ENCODE measurements around the gene CALCR.
"Not testable (repeated sequence)": the region's sequence is repeated elsewhere in the genome, so short reads cannot be mapped to it uniquely, and the experiment has no call there.

The CALCR gene

GRCh38 chr7:93574646-93575554, at the start of gene CALCR:
Gene CALCR, minus strand, starts transcription at chr7:93574724. Its CDS starts 87,743 bp downstream, at chr7:93486981.
- DNase-seq (ENCODE audit: low read depth in 2 of 2): no peak

- no peak for DNase-seq (ENCODE audit: low read depth in 2 of 2)
These were observed 49.3 kb upstream of the CALCR start for GRCh38 chr7:93623816-93624215.

GRCh38 chr7:93622036-93623033, 47.8 kb upstream of the CALCR start:
- DNase-seq (ENCODE audit: low read depth in 2 of 2): no peak

GRCh38 chr7:93620864-93621263, 46.3 kb upstream of the CALCR start:
- no peak for DNase-seq (ENCODE audit: low read depth in 2 of 2)

GRCh38 chr7:93620057-93620456, 45.5 kb upstream of the CALCR start:
- DNase-seq (ENCODE audit: low read depth in 2 of 2): no peak

- DNase-seq (ENCODE audit: low read depth in 2 of 2): no peak
These were observed 26.8 kb upstream of the CALCR start for GRCh38 chr7:93601363-93601762.

GRCh38 chr7:93594250-93594649, 19.7 kb upstream of the CALCR start:
- no peak for DNase-seq (ENCODE audit: low read depth in 2 of 2)

- no peak for DNase-seq (ENCODE audit: low read depth in 2 of 2)
These were observed 18.2 kb upstream of the CALCR start for GRCh38 chr7:93592588-93593266.

GRCh38 chr7:93591224-93592050, 16.9 kb upstream of the CALCR start:
- not testable (repeated sequence) for DNase-seq (ENCODE audit: low read depth in 2 of 2)

- DNase-seq (ENCODE audit: low read depth in 2 of 2): not testable (repeated sequence)
These were observed 11.9 kb upstream of the CALCR start for GRCh38 chr7:93586479-93586865.

- DNase-seq (ENCODE audit: low read depth in 2 of 2): not testable (repeated sequence)
These were observed 11.4 kb upstream of the CALCR start for GRCh38 chr7:93585694-93586478.

- no peak for DNase-seq (ENCODE audit: low read depth in 2 of 2)
These were observed 4.9 kb upstream of the CALCR start for GRCh38 chr7:93579431-93579830.

- no peak for DNase-seq (ENCODE audit: low read depth in 2 of 2)
These were observed 4.2 kb upstream of the CALCR start for GRCh38 chr7:93578762-93579161.

- no peak for DNase-seq (ENCODE audit: low read depth in 2 of 2)
These were observed 1.3 kb upstream of the CALCR start for GRCh38 chr7:93575555-93576399.

- no peak for DNase-seq (ENCODE audit: low read depth in 2 of 2)
These were observed 267 bp downstream of the CALCR start for GRCh38 chr7:93574269-93574645.

GRCh38 chr7:93569189-93569588, 5.3 kb downstream of the CALCR start:
- no peak for DNase-seq (ENCODE audit: low read depth in 2 of 2)

- DNase-seq (ENCODE audit: low read depth in 2 of 2): no peak
These were observed 7.6 kb downstream of the CALCR start for GRCh38 chr7:93566876-93567275.

GRCh38 chr7:93563584-93563983, 10.9 kb downstream of the CALCR start:
- DNase-seq (ENCODE audit: low read depth in 2 of 2): no peak

GRCh38 chr7:93562936-93563335, 11.6 kb downstream of the CALCR start:
- no peak for DNase-seq (ENCODE audit: low read depth in 2 of 2)

All from stimulated activated CD4-positive, alpha-beta T cell treated with anti-CD3 and anti-CD28 coated beads, Interleukin-1b, Interleukin-23, amount 100 ng/mL, for 4 hours (primary cell).